Hepatocyte (in vitro differentiated cells): ENCODE data around the gene HSD3B7.

ENCODE experiments used
- CTCF ChIP-seq: fragments of 200-600 bp; sonication (generic); IDR thresholded peaks from 2 replicates; pipeline ENCODE4 v1.5.1; 2016; ENCODE audit warnings: antibody characterized with exemption, mild to moderate bottlenecking; ENCODE audit not compliant: poor library complexity
- EZH2 ChIP-seq: fragments of 200-600 bp; sonication (generic); IDR thresholded peaks from 2 replicates; pipeline ENCODE4 v1.6.1; 2016; ENCODE audit warnings: antibody characterized with exemption, mild to moderate bottlenecking, borderline replicate concordance

GRCh38 chr16:30967795-30968194 is 17.2 kb upstream of the HSD3B7 start:
- TF ChIP-seq CTCF (no peak), EZH2 (no peak)
